Spleen (tissue), 11 donors: ENCODE measurements around the gene RNLS. TPM values are rescaled to one million over a fixed set of nuclear protein-coding genes. Genes with fewer than 3 reads are reported as not detected.
A peak's percentile ranks its signal among the peaks of the same experiment; 100 is the strongest.

Experiments used
- DNase-seq: peaks from one replicate; pipeline ENCODE4 v3.0.0-alpha.2; 2020
- H3K27ac ChIP-seq, 8 donors: fragments of 200-600 bp; sonication (generic) in 7 of 8; 1 replicate in 4 of 8; 2 replicates in 4 of 8; pipeline versions ENCODE4 v1.5.0 to v1.8.0; 2016 to 2021; ENCODE audit warnings: inconsistent platforms in 4 of 8, mild to moderate bottlenecking in 4 of 8, moderate library complexity in 1 of 8
- H3K27me3 ChIP-seq, 7 donors: fragments of 200-600 bp; sonication (generic) in 6 of 7; replicated peaks in 1 of 7; 1 replicate in 4 of 7; 2 replicates in 3 of 7; pipeline versions ENCODE4 v1.5.0 to v1.8.0; 2016 to 2021; ENCODE audit warnings: inconsistent platforms in 3 of 7, mild to moderate bottlenecking in 1 of 7
- H3K36me3 ChIP-seq, 6 donors: fragments of 200-600 bp; sonication (generic) in 5 of 6; 1 replicate in 4 of 6; 2 replicates in 2 of 6; pipeline versions ENCODE4 v1.5.0 to v1.8.0; 2016 to 2021; ENCODE audit warnings: inconsistent platforms in 2 of 6
- H3K4me1 ChIP-seq, 6 donors: fragments of 200-600 bp; sonication (generic) in 5 of 6; 1 replicate in 3 of 6; 2 replicates in 3 of 6; pipeline versions ENCODE4 v1.5.0 to v1.8.0; 2016 to 2021; ENCODE audit warnings: inconsistent platforms in 3 of 6
- H3K4me3 ChIP-seq, 8 donors: fragments of 200-600 bp; sonication (generic) in 7 of 8; 1 replicate in 4 of 8; 2 replicates in 4 of 8; pipeline versions ENCODE4 v1.5.0 to v1.8.0; 2016 to 2021; ENCODE audit warnings: inconsistent platforms in 4 of 8, mild to moderate bottlenecking in 4 of 8, moderate library complexity in 2 of 8
- H3K9me3 ChIP-seq, 8 donors: fragments of 200-600 bp; sonication (generic) in 7 of 8; 1 replicate in 4 of 8; 2 replicates in 4 of 8; pipeline versions ENCODE4 v1.5.0 to v1.8.0; 2016 to 2021; ENCODE audit warnings: inconsistent platforms in 4 of 8
- CTCF ChIP-seq, 11 experiments: fragments of 200-600 bp in 7 of 11; fragments of 450-650 bp in 4 of 11; sonication (generic) in 4 of 11; IDR thresholded peaks in 8 of 11; conservative IDR thresholded peaks in 3 of 11; 1 replicate in 7 of 11; 2 replicates in 4 of 11; pipeline versions ENCODE4 v1.4.0 to v1.8.0; 2016 to 2021; ENCODE audit warnings: antibody characterized with exemption in 11 of 11, inconsistent platforms in 4 of 11, mild to moderate bottlenecking in 1 of 11
- POLR2A ChIP-seq, 3 donors: fragments of 450-650 bp; IDR thresholded peaks; one replicate each; pipeline ENCODE4 v1.5.1; 2017; ENCODE audit warnings: antibody characterized with exemption in 3 of 3, mild to moderate bottlenecking in 1 of 3
- POLR2AphosphoS5 ChIP-seq, 3 donors: sonication (generic); formaldehyde crosslinking; IDR thresholded peaks; one replicate each; pipeline ENCODE4 v1.5.1; 2017; ENCODE audit warnings: antibody characterized with exemption in 3 of 3
- WGBS, 5 donors: extraction: QIAGEN DNeasy Blood & Tissue Kit in 3 of 5; methylation state at CpG; one replicate each; pipeline versions ENCODE4 v1.1.5 to v1.1.7; 2013 to 2018; 5-methylcytosine and 5-hydroxymethylcytosine counted together
- intact Hi-C: fragments of 100-400 bp; cut with DNase I; formaldehyde crosslinking; loops from one replicate; pipeline ENCODE4 v1.15.0; 2023; ENCODE audit warnings: low total_unique reads
- polyA plus RNA-seq, 3 donors: library from polyadenylated mRNA; stranded (reverse); fragments of 200-250 nt; gene quantifications; one replicate each; pipeline ENCODE4 v1.2.1, GENCODE V29; 2013
- total RNA-seq, 7 donors: library from RNA; depleted of rRNA in 3 of 7; stranded (reverse); fragments of >200 nt in 3 of 7; fragmentation: NEBNext Ultra II Directional in 4 of 7; extraction: Animal tissue kit (Norgen Biotek cat#: 25700) in 4 of 7; gene quantifications; one replicate each; pipeline versions ENCODE4 v1.1.0 to v1.2.1, GENCODE V29; 2016 to 2021
- donor health status: healthy with polysubstance abuse.
- donor health status: DM: no; HTN: no; CAD: no; lungs with moderate emphysema.
- donor health status: DM: no; HTN: no; CAD: no.
- donor health status: Bipolar disorder and iron deficiency.
- donor health status: healthy.
- donor health status: DM: no; HTN: no; CAD: no.
- donor health status: DM: yes; HTN: yes; CAD: no.

RNLS gene
- total and polyA plus RNA-seq, 10 donors: 4.5 to 28.8 (median 8.5) TPM

GRCh38 chr10:88256886-88257285, 326.2 kb downstream of the RNLS start:
- no peaks in the 10 kb centered on the region for H3K27me3 ChIP-seq
- no peak overlapping the region for H3K4me3 ChIP-seq
- intact Hi-C loops: no loop called here
- 72 to 80% (median 79%) methylated on average over 4 of the region's 4 CpGs for WGBS, 5 donors
- peaks cover 0 to 8% (median 0%) of the 10 kb centered on the region in 6 donors for H3K4me1 ChIP-seq
- no peak for DNase-seq
- H3K9me3 ChIP-seq: no peaks in the 10 kb centered on the region
- H3K36me3 ChIP-seq: no peaks in the 10 kb centered on the region
- no peak for TF ChIP-seq POLR2AphosphoS5 (IDR thresholded peaks at IDR 0.05)
- TF ChIP-seq POLR2A (IDR thresholded peaks at IDR 0.05): no peak
- TF ChIP-seq CTCF (IDR thresholded peaks at IDR 0.05 in 8 of 11, conservative IDR thresholded peaks at IDR 0.05 in 3 of 11): no peak
- H3K27ac ChIP-seq: peak overlapping the region in 7 of 8 donors; percentile 17 to 72 (median 61)

GRCh38 chr10:88256013-88256680, 327.0 kb downstream of the RNLS start:
- Histone ChIP-seq H3K27ac (peak overlapping the region in 7 of 8 donors; percentile 50 to 72 (median 68)), H3K36me3 (no peaks in the 10 kb centered on the region), H3K9me3 (no peaks in the 10 kb centered on the region), H3K4me1 (peaks cover 0 to 8% (median 0%) of the 10 kb centered on the region in 6 donors), H3K4me3 (no peak overlapping the region), H3K27me3 (no peaks in the 10 kb centered on the region)
- 82 to 87% (median 85%) methylated on average over 20 of the region's 20 CpGs for WGBS, 5 donors
- intact Hi-C loops: no loop called here
- TF ChIP-seq POLR2A (IDR thresholded peaks at IDR 0.05): no peak
- peak in 2 of 3 donors; percentile 37 to 71 for TF ChIP-seq POLR2AphosphoS5 (IDR thresholded peaks at IDR 0.05)
- TF ChIP-seq CTCF (IDR thresholded peaks at IDR 0.05 in 8 of 11, conservative IDR thresholded peaks at IDR 0.05 in 3 of 11): no peak
- no peak for DNase-seq

GRCh38 chr10:88254091-88254490, 329.0 kb downstream of the RNLS start:
- DNase-seq: no peak
- Histone ChIP-seq H3K27ac (no peak overlapping the region), H3K9me3 (no peaks in the 10 kb centered on the region), H3K4me3 (no peak overlapping the region), H3K36me3 (no peaks in the 10 kb centered on the region), H3K27me3 (no peaks in the 10 kb centered on the region), H3K4me1 (peaks cover 0 to 8% (median 0%) of the 10 kb centered on the region in 6 donors)
- intact Hi-C loops: no loop called here
- TF ChIP-seq POLR2A (IDR thresholded peaks at IDR 0.05) (no peak), CTCF (IDR thresholded peaks at IDR 0.05 in 8 of 11, conservative IDR thresholded peaks at IDR 0.05 in 3 of 11) (no peak), POLR2AphosphoS5 (IDR thresholded peaks at IDR 0.05) (no peak)
- WGBS, 5 donors: 56 to 84% (median 82%) methylated on average over 1 of the region's 1 CpG

GRCh38 chr10:88253622-88254021, 329.5 kb downstream of the RNLS start:
- no peak for DNase-seq
- Histone ChIP-seq H3K4me1 (peaks cover 0 to 8% (median 0%) of the 10 kb centered on the region in 6 donors), H3K36me3 (no peaks in the 10 kb centered on the region), H3K27me3 (no peaks in the 10 kb centered on the region), H3K9me3 (no peaks in the 10 kb centered on the region), H3K4me3 (no peak overlapping the region), H3K27ac (no peak overlapping the region)
- TF ChIP-seq POLR2A (IDR thresholded peaks at IDR 0.05) (no peak), POLR2AphosphoS5 (IDR thresholded peaks at IDR 0.05) (no peak), CTCF (IDR thresholded peaks at IDR 0.05 in 8 of 11, conservative IDR thresholded peaks at IDR 0.05 in 3 of 11) (no peak)
- intact Hi-C loops: no loop called here
- WGBS, 5 donors: 74 to 85% (median 77%) methylated on average over 2 of the region's 2 CpGs
